Activated B cell treated with CpG ODN at 0.5 μM for 24 hours (primary cell): Measurements from ENCODE around the gene PIK3CA. TPM values are rescaled to one million over a fixed set of nuclear protein-coding genes. Genes with fewer than 3 reads are reported as not detected.
A peak's percentile ranks its signal among the peaks of the same experiment; 100 is the strongest.
"Not testable (repeated sequence)": the region's sequence is repeated elsewhere in the genome, so short reads cannot be mapped to it uniquely, and the experiment has no call there.

ENCODE experiments used
- ATAC-seq: fragments of 200-7000 bp; cut with Tn5 transposase; one replicate; pipeline ENCODE4 v1.10.0; 2021; ENCODE audit warnings: low read depth, mild to moderate bottlenecking, moderate library complexity
- CTCF ChIA-PET: fragments of 350-600 bp; sonication (Branson Sonifier 250); formaldehyde crosslinking; loops from one replicate; lab custom pipeline; 2021; ENCODE audit warnings: antibody characterized with exemption; lab: Charles Lee
- POLR2A ChIA-PET: fragments of 350-600 bp; sonication (Branson Sonifier 250); formaldehyde crosslinking; loops from one replicate; lab custom pipeline; 2021; ENCODE audit warnings: antibody characterized with exemption; lab: Charles Lee
- DNase-seq: peaks from one replicate; pipeline ENCODE4 v3.0.0; 2022
- H3K27ac Mint-ChIP-seq: one replicate; pipeline ENCODE4 v1.8.0; 2020; ENCODE audit warnings: mixed read lengths
- H3K27me3 Mint-ChIP-seq: one replicate; pipeline ENCODE4 v1.8.0; 2021; ENCODE audit warnings: mixed read lengths
- H3K36me3 Mint-ChIP-seq: one replicate; pipeline ENCODE4 v1.8.0; 2021; ENCODE audit warnings: low read depth, mixed read lengths
- H3K4me1 Mint-ChIP-seq: one replicate; pipeline ENCODE4 v1.8.0; 2021; ENCODE audit warnings: mixed read lengths
- H3K4me3 Mint-ChIP-seq: one replicate; pipeline ENCODE4 v1.8.0; 2020; ENCODE audit warnings: mild to moderate bottlenecking, mixed read lengths
- H3K9me3 Mint-ChIP-seq: one replicate; pipeline ENCODE4 v1.8.0; 2020; ENCODE audit warnings: mixed read lengths
- intact Hi-C: fragments of 100-400 bp; cut with micrococcal nuclease; formaldehyde crosslinking; loops from one replicate; pipeline ENCODE4 v1.15.1; 2024
- total RNA-seq: library from RNA; stranded (reverse); gene quantifications from 2 replicates; pipeline ENCODE4 v1.2.3, GENCODE V29; 2022
- TF ChIP-seq, protein P1 (sequence below): fragments of 200-600 bp; IDR thresholded peaks from one replicate; pipeline ENCODE4 v1.8.0; 2022; ENCODE audit warnings: antibody characterized with exemption, mild to moderate bottlenecking

The PIK3CA gene
- total RNA-seq, 1 donor from 2014 or later = 40.5 TPM

DNA sequence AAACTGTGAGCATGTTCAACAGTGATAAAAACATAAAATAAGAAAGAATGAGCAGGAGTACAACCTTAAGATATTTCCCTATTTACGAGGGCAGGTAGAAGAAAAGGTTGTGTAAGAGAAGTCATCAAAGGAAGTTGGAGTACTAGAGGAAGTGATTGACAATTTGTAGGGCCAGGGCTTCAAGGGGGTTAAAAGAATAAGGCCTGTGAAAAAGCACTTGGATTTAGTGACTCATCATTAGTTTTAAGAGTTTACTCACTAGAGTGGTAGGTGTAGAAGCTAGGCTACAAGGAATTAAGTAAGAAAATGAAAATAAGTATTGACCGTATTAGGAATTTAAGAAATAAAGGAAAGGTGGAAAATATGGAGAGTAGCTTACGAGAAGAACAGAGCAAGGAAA is 79.2 kb downstream of the PIK3CA start:
- peak overlapping the region; percentile 44 for H3K27ac Mint-ChIP-seq
- POLR2A ChIA-PET = no interaction called here

DNA sequence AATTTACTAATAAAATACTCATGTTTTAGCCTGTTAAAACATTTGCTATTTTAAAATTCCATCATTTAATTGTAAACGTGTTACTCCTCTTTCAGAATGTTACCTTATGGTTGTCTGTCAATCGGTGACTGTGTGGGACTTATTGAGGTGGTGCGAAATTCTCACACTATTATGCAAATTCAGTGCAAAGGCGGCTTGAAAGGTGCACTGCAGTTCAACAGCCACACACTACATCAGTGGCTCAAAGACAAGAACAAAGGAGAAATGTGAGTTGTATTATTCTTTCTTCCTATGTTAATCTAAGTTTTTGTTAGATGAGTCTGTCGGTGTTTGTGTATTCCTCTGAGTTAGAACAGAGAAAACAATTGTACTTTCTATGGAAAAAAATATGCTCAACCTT is 81.0 kb downstream of the PIK3CA start:
- Mint-ChIP-seq H3K27me3 (no peaks in the 10 kb centered on the region), H3K27ac (no peak overlapping the region), H3K4me3 (no peak overlapping the region), H3K4me1 (peaks cover 2% of the 10 kb centered on the region), H3K36me3 (peaks cover 64% of the 10 kb centered on the region), H3K9me3 (no peaks in the 10 kb centered on the region)
- TF ChIP-seq, protein P1, sequence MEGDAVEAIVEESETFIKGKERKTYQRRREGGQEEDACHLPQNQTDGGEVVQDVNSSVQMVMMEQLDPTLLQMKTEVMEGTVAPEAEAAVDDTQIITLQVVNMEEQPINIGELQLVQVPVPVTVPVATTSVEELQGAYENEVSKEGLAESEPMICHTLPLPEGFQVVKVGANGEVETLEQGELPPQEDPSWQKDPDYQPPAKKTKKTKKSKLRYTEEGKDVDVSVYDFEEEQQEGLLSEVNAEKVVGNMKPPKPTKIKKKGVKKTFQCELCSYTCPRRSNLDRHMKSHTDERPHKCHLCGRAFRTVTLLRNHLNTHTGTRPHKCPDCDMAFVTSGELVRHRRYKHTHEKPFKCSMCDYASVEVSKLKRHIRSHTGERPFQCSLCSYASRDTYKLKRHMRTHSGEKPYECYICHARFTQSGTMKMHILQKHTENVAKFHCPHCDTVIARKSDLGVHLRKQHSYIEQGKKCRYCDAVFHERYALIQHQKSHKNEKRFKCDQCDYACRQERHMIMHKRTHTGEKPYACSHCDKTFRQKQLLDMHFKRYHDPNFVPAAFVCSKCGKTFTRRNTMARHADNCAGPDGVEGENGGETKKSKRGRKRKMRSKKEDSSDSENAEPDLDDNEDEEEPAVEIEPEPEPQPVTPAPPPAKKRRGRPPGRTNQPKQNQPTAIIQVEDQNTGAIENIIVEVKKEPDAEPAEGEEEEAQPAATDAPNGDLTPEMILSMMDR = no peak
- ATAC-seq = no peak
- ChIA-PET CTCF (no interaction called here), POLR2A (no interaction called here)
- DNase-seq = no peak
- intact Hi-C loops = loop anchor here (5.0 kb wide), 1 partner anchor 212 kb away; no protein-coding TSS in a partner anchor

More for the DNA sequence above, 79.2 kb downstream of the PIK3CA start:
- Mint-ChIP-seq H3K27me3 (no peaks in the 10 kb centered on the region), H3K36me3 (peaks cover 64% of the 10 kb centered on the region), H3K4me3 (no peak overlapping the region), H3K4me1 (no peaks in the 10 kb centered on the region), H3K9me3 (no peaks in the 10 kb centered on the region)
- CTCF ChIA-PET = interaction anchor here (1.4 kb wide), 1 partner anchor 212 kb away, joined by 4 read pairs; no protein-coding TSS in a partner anchor
- no peak for DNase-seq
- TF ChIP-seq, protein P1 = no peak
- intact Hi-C loops = loop anchor here (5.0 kb wide), 1 partner anchor 210 kb away; no protein-coding TSS in a partner anchor
- no peak for ATAC-seq

GRCh38 chr3:179233043-179233442 is 84.9 kb downstream of the PIK3CA start:
- intact Hi-C loops = loop anchor here (5.0 kb wide), 1 partner anchor 34 kb away; no protein-coding TSS in a partner anchor
- H3K4me3 Mint-ChIP-seq = no peak overlapping the region
- TF ChIP-seq, protein P1 = no peak

DNA sequence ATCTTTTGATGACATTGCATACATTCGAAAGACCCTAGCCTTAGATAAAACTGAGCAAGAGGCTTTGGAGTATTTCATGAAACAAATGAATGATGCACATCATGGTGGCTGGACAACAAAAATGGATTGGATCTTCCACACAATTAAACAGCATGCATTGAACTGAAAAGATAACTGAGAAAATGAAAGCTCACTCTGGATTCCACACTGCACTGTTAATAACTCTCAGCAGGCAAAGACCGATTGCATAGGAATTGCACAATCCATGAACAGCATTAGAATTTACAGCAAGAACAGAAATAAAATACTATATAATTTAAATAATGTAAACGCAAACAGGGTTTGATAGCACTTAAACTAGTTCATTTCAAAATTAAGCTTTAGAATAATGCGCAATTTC is 86.0 kb downstream of the PIK3CA start:
- Mint-ChIP-seq H3K27me3 (no peaks in the 10 kb centered on the region), H3K4me3 (no peak overlapping the region), H3K27ac (no peak overlapping the region), H3K36me3 (peaks cover 50% of the 10 kb centered on the region), H3K4me1 (peaks cover 8% of the 10 kb centered on the region), H3K9me3 (no peaks in the 10 kb centered on the region)
- no peak for ATAC-seq
- intact Hi-C loops = loop anchor here (5.0 kb wide), 1 partner anchor 33 kb away; no protein-coding TSS in a partner anchor
- POLR2A ChIA-PET = interaction anchor here (0.9 kb wide), 1 partner anchor 85 kb away, joined by 3 read pairs; no protein-coding TSS in a partner anchor
- DNase-seq = no peak
- CTCF ChIA-PET = no interaction called here
- TF ChIP-seq, protein P1 = no peak

More at GRCh38 chr3:179233043-179233442, 84.9 kb downstream of the PIK3CA start:
- POLR2A ChIA-PET = interaction anchor here (0.6 kb wide), 1 partner anchor 124 kb away, joined by 3 read pairs; no protein-coding TSS in a partner anchor
- Mint-ChIP-seq H3K27ac (no peak overlapping the region), H3K36me3 (peaks cover 53% of the 10 kb centered on the region), H3K27me3 (no peaks in the 10 kb centered on the region), H3K9me3 (no peaks in the 10 kb centered on the region), H3K4me1 (peaks cover 8% of the 10 kb centered on the region)
- CTCF ChIA-PET = interaction anchor here (1.1 kb wide), 1 partner anchor 9 kb away, joined by 3 read pairs; no protein-coding TSS in a partner anchor
- ATAC-seq (no peak), DNase-seq (no peak)

GRCh38 chr3:179236669-179237301 is 88.6 kb downstream of the PIK3CA start:
- DNase-seq (no peak), ATAC-seq (no peak)
- ChIA-PET CTCF (interaction anchor here (1.1 kb wide), 1 partner anchor 90 kb away, joined by 3 read pairs; no protein-coding TSS in a partner anchor), POLR2A (interaction anchor here (0.6 kb wide), 2 partner anchors 9 to 77 kb away, joined by 6 to 7 read pairs; no protein-coding TSS in a partner anchor)
- H3K36me3 Mint-ChIP-seq = peaks cover 33% of the 10 kb centered on the region
- TF ChIP-seq, protein P1 = no peak
- no peaks in the 10 kb centered on the region for H3K9me3 Mint-ChIP-seq
- no peak overlapping the region for H3K27ac Mint-ChIP-seq
- no peaks in the 10 kb centered on the region for H3K27me3 Mint-ChIP-seq
- H3K4me1 Mint-ChIP-seq = peaks cover 8% of the 10 kb centered on the region
- no peak overlapping the region for H3K4me3 Mint-ChIP-seq
- intact Hi-C loops = loop anchor here (5.0 kb wide), 1 partner anchor 81 kb away; no protein-coding TSS in a partner anchor

DNA sequence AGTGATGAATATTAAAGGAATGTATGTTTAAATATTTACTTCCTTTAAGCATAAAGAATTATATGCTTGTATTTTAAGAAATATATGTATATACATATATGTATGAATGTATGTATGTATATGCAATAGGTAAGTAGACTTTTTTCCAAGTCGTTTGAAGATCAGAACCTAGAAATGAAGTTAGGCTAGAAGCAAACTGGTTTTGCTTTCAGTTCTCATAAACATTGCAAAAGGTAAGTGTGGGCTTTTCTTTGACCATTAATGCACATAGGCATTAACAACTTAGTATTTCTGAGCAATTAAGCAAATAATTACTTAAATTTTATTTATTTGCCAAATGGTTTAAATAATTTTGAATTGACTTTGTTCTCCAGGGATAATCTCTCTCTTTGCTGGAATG is 92.1 kb downstream of the PIK3CA start:
- H3K27me3 Mint-ChIP-seq, POLR2A ChIA-PET, ATAC-seq: not testable (repeated sequence)

DNA sequence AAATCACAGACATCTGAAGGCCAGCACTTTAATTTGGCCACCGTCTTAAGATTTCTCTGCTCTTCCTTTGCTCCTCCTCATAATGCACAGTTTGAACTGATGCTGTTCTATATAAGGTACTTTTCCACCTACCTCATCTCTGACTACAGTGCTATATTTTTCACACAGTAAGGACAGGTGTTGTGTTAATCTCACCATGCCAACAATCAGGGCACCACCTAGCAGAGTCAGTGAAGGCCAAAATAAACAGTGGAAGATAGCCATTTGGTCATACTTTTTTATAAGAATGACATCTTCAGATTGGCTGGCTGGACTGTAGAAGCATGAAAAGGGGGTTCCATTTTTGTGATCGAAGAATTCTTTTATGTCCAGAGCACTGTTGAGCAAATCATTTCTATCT is 94.7 kb downstream of the PIK3CA start:
- POLR2A ChIA-PET, ATAC-seq, H3K36me3 Mint-ChIP-seq, H3K4me1 Mint-ChIP-seq, H3K9me3 Mint-ChIP-seq, CTCF ChIA-PET, H3K4me3 Mint-ChIP-seq, H3K27ac Mint-ChIP-seq, DNase-seq, H3K27me3 Mint-ChIP-seq, intact Hi-C loops: not testable (repeated sequence)

More for the DNA sequence above, 92.1 kb downstream of the PIK3CA start:
- DNase-seq, H3K9me3 Mint-ChIP-seq, H3K27ac Mint-ChIP-seq, H3K4me3 Mint-ChIP-seq, CTCF ChIA-PET, H3K36me3 Mint-ChIP-seq, intact Hi-C loops, H3K4me1 Mint-ChIP-seq: not testable (repeated sequence)
